ENCODE results near the gene NRSN1. TPM values are rescaled to one million over a fixed set of nuclear protein-coding genes. Genes with fewer than 3 reads are reported as not detected.

Gene NRSN1
- total and polyA plus RNA-seq, 9 of the 15 experiments (the other 6 are each of a cell fraction or from before 2014, with no cell fraction given): not detected

DNA sequence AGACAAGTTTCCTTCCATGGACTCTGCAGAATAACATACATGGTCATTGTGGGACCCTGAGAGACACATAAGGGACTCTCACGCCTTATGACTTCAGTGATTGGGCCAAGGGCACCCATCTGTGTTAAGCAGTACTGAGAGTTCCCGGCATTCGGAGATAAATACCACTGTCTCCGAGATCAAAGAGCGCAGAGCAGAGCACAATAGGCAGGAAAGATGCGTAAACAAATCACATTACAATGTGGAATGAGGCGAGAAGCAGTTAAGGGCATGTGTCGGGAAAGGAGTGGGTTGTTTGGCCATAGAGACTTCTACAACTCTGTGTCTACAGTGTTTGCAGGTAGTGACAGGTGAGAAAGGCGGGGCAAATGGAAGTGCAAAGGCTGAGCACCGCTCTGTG, 57.6 kb downstream of the NRSN1 start:
- Histone ChIP-seq H3K4me1 (replicated peaks in 1 of 2; ENCODE audit: control insufficient read depth in 2 of 2, insufficient read depth in 2 of 2, low read length in 2 of 2) (no peaks in the 10 kb centered on the region), H3K36me3 (ENCODE audit: control insufficient read depth, insufficient read depth, low read length) (no peaks in the 10 kb centered on the region), H3K4me3 (no peak overlapping the region), H3K27me3 (ENCODE audit: control insufficient read depth in 2 of 2, insufficient read depth in 2 of 2, low read length in 2 of 2) (no peaks in the 10 kb centered on the region), H3K4me2 (ENCODE audit: insufficient read depth, low read length) (no peak overlapping the region), H2AFZ (ENCODE audit: low read depth, low read length) (no peak overlapping the region), H3K9ac (ENCODE audit: insufficient read depth in 1 of 2, low read depth in 2 of 2, low read length in 2 of 2) (no peak overlapping the region), H3K9me3 (replicated peaks; ENCODE audit: control insufficient read depth, insufficient read depth, low read depth, low read length) (no peaks in the 10 kb centered on the region), H3K9me1 (ENCODE audit: control insufficient read depth, insufficient read depth, low read length) (no peaks in the 10 kb centered on the region), H4K20me1 (replicated peaks; ENCODE audit: control insufficient read depth, insufficient read depth, low read length) (no peaks in the 10 kb centered on the region), H3K79me2 (ENCODE audit: control insufficient read depth, insufficient read depth, low read length) (no peaks in the 10 kb centered on the region), H3K27ac (ENCODE audit: extremely low read depth, low read depth, low read length) (no peak overlapping the region)
- no peak for FAIRE-seq
- in situ Hi-C loops (cut with MboI) (no loop called here), intact Hi-C loops (cut with micrococcal nuclease) (no loop called here)
- DNase-seq (ENCODE audit: extremely low read depth in 1 of 4, low spot score in 3 of 4): no peak
- ATAC-seq: no peak
- POLR2A ChIA-PET: no interaction called here
- WGBS (ENCODE audit: insufficient coverage, low coverage, missing lambda C conversion rate): under 1% methylated on average over 10 of the region's 10 CpGs
- CTCF ChIA-PET (ENCODE audit: low intra/inter-chr PET ratio): no interaction called here
- TF ChIP-seq ZNF133 (CRISPR knock-in tag; IDR thresholded peaks at IDR 0.05) (no peak), JUND (IDR thresholded peaks at IDR 0.05; ENCODE audit: borderline replicate concordance, low read depth, low read length) (no peak), JUND (tag; IDR thresholded peaks at IDR 0.05; ENCODE audit: borderline replicate concordance, low read depth, low read length) (no peak), MTA3 (IDR thresholded peaks at IDR 0.05; ENCODE audit: borderline replicate concordance) (no peak), BCL6 (CRISPR knock-in tag; IDR thresholded peaks at IDR 0.05) (no peak), GTF3C2 (IDR thresholded peaks at IDR 0.05; ENCODE audit: borderline replicate concordance, extremely low read depth, insufficient read length) (no peak), CREB3 (tag; conservative IDR thresholded peaks at IDR 0.05; ENCODE audit: low read depth) (no peak), TAF7 (tag; IDR thresholded peaks at IDR 0.05) (no peak), NUFIP1 (IDR thresholded peaks at IDR 0.05; ENCODE audit: partially characterized antibody) (no peak), ESRRA (IDR thresholded peaks at IDR 0.05; ENCODE audit: borderline replicate concordance, low read depth) (no peak), PCBP1 (IDR thresholded peaks at IDR 0.05; ENCODE audit: low read depth, low read length, poor library complexity, severe bottlenecking) (no peak)
- no TSS peak for BruUV-seq (replicated peaks)

Data from K562 (cell line).